HPDE6-E6E7 (cell line): ENCODE measurements around the gene MEIS2.

ENCODE experiments used
- DNase-seq: peaks from one replicate; pipeline ENCODE4 v3.0.0; 2011; ENCODE audit warnings: missing footprints; ENCODE audit errors: extremely low spot score

The MEIS2 gene

GRCh38 chr15:36936613-36937012, 163.7 kb downstream of the MEIS2 start:
- DNase-seq: no peak

- no peak for DNase-seq
Observed at GRCh38 chr15:36933255-36933990, 166.9 kb downstream of the MEIS2 start.

GRCh38 chr15:36932070-36932469, 168.3 kb downstream of the MEIS2 start:
- DNase-seq: no peak

- DNase-seq: no peak
Observed at GRCh38 chr15:36931434-36931833, 168.9 kb downstream of the MEIS2 start.

- DNase-seq: no peak
Observed at GRCh38 chr15:36926427-36926825, 173.9 kb downstream of the MEIS2 start.

- DNase-seq: no peak
Observed at GRCh38 chr15:36925653-36926426, 174.5 kb downstream of the MEIS2 start.

- DNase-seq: no peak
Observed at GRCh38 chr15:36925049-36925448, 175.3 kb downstream of the MEIS2 start.

GRCh38 chr15:36924034-36924433, 176.3 kb downstream of the MEIS2 start:
- no peak for DNase-seq

GRCh38 chr15:36921484-36922091, 178.8 kb downstream of the MEIS2 start:
- DNase-seq: no peak

GRCh38 chr15:36917411-36918267, 182.7 kb downstream of the MEIS2 start:
- DNase-seq: no peak

- DNase-seq: no peak
Observed at GRCh38 chr15:36914960-36915808, 185.2 kb downstream of the MEIS2 start.

- no peak for DNase-seq
Observed at GRCh38 chr15:36914466-36914865, 185.9 kb downstream of the MEIS2 start.

- no peak for DNase-seq
Observed at GRCh38 chr15:36912311-36912712, 188.0 kb downstream of the MEIS2 start.

- peak; percentile 54 for DNase-seq
Observed at GRCh38 chr15:36911322-36911944, 188.9 kb downstream of the MEIS2 start.

GRCh38 chr15:36908991-36909390, 191.4 kb downstream of the MEIS2 start:
- DNase-seq: no peak

GRCh38 chr15:36907295-36907694, 193.1 kb downstream of the MEIS2 start:
- no peak for DNase-seq

GRCh38 chr15:36905908-36906307, 194.4 kb downstream of the MEIS2 start:
- no peak for DNase-seq

GRCh38 chr15:36904715-36905114, 195.6 kb downstream of the MEIS2 start:
- no peak for DNase-seq

- DNase-seq: peak; percentile 28
Observed at GRCh38 chr15:36903922-36904556, 196.3 kb downstream of the MEIS2 start.

GRCh38 chr15:36903195-36903594, 197.2 kb downstream of the MEIS2 start:
- no peak for DNase-seq
